GM06990 (cell line): Measurements from ENCODE around the gene SPTBN1.

Experiments
- DNase-seq: peaks from one replicate; pipeline ENCODE4 v3.0.0-alpha.2; 2011; ENCODE audit not compliant: insufficient read length; ENCODE audit errors: extremely low read depth
- H3K27me3 ChIP-seq: replicated peaks from 2 replicates; pipeline ENCODE4 v1.6.0; 2011; ENCODE audit warnings: low read length; ENCODE audit not compliant: control insufficient read depth, insufficient read depth
- H3K36me3 ChIP-seq: 2 replicates; pipeline ENCODE4 v1.5.1; 2011; ENCODE audit warnings: low read length; ENCODE audit not compliant: control insufficient read depth, insufficient read depth
- H3K4me3 ChIP-seq: replicated peaks from 2 replicates; pipeline ENCODE4 v1.5.1; 2011; ENCODE audit warnings: low read depth, mild to moderate bottlenecking, control low read depth, low read length
- TF ChIP-seq, protein P1 (sequence below): IDR thresholded peaks from 2 replicates; pipeline ENCODE4 v1.5.1; 2011; ENCODE audit warnings: low read length, control low read depth, mild to moderate bottlenecking, inconsistent platforms; ENCODE audit not compliant: insufficient read depth, poor library complexity, severe bottlenecking

SPTBN1 gene

DNA sequence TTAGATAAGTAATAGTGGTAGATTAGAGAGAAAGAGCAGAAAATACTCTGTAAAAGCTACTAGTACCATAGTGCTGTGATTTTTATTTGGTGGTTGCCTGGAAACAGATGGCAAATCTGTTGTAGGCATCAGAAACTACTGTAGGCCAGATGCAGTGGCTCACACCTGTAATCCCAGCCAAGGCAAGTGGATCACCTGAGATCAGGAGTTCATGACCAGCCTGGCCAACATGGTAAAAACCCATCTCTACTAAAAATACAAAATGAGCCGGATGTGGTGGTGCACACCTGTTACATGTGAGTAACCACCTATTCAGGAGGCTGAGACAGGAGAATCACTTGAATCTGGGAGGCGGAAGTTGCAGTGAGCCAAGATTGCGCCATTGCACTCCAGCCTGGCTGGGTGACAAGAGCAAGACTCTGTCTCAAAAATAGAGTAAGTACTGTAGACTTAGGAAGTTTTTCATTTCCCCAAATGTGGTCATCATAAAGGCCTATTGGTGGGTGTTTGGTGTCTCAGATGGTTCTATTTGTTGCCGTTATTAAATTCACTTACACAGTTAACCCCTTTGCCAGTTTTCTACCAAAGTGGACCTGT lies 79.6 kb downstream of the SPTBN1 start:
- TF ChIP-seq, protein P1, sequence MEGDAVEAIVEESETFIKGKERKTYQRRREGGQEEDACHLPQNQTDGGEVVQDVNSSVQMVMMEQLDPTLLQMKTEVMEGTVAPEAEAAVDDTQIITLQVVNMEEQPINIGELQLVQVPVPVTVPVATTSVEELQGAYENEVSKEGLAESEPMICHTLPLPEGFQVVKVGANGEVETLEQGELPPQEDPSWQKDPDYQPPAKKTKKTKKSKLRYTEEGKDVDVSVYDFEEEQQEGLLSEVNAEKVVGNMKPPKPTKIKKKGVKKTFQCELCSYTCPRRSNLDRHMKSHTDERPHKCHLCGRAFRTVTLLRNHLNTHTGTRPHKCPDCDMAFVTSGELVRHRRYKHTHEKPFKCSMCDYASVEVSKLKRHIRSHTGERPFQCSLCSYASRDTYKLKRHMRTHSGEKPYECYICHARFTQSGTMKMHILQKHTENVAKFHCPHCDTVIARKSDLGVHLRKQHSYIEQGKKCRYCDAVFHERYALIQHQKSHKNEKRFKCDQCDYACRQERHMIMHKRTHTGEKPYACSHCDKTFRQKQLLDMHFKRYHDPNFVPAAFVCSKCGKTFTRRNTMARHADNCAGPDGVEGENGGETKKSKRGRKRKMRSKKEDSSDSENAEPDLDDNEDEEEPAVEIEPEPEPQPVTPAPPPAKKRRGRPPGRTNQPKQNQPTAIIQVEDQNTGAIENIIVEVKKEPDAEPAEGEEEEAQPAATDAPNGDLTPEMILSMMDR: no peak
- no peak for DNase-seq
- Histone ChIP-seq H3K27me3 (no peaks in the 10 kb centered on the region), H3K4me3 (no peak overlapping the region), H3K36me3 (no peaks in the 10 kb centered on the region)

DNA sequence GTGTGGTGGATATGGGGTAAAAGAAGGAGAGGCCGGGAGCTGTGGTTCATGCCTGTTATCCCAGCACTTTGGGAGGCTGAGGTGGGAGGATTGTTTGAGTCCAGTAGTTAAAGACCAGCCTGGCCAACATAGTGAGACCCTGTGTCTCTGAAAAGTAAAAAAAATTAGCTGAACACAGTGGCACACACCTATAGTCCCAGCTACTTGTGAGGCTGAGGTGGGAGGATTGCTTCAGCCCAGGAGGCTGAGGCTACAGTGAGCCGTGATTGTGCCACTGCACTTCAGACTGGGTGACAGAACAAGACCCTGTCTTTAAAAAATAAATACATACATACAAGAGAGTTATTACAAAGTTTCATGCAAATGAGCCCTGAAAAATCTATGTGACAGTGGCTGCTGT lies 80.6 kb downstream of the SPTBN1 start:
- DNase-seq: no peak
- Histone ChIP-seq H3K36me3 (no peaks in the 10 kb centered on the region), H3K4me3 (no peak overlapping the region), H3K27me3 (no peaks in the 10 kb centered on the region)
- TF ChIP-seq, protein P1: no peak

DNA sequence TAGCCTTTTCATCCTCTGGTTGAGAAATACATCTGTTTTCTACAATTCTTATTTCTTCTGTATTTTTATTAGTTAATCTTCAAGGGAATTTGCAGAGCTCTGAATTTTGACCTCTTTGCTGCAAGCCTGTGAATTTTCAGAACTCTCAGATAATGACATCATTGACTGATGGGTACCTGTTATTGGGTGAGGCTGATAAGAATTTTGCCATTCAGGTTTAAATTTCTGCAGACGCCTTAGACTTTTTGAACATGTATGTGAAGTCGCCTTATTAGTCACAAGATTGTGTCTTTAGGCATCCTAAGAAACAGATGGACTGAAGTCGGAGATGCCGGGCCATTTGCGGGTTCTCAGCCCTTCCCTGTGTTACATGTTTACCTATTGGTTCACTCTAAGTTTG lies 82.4 kb downstream of the SPTBN1 start:
- Histone ChIP-seq H3K36me3 (no peaks in the 10 kb centered on the region), H3K4me3 (no peak overlapping the region), H3K27me3 (no peaks in the 10 kb centered on the region)
- DNase-seq: no peak
- TF ChIP-seq, protein P1: no peak

DNA sequence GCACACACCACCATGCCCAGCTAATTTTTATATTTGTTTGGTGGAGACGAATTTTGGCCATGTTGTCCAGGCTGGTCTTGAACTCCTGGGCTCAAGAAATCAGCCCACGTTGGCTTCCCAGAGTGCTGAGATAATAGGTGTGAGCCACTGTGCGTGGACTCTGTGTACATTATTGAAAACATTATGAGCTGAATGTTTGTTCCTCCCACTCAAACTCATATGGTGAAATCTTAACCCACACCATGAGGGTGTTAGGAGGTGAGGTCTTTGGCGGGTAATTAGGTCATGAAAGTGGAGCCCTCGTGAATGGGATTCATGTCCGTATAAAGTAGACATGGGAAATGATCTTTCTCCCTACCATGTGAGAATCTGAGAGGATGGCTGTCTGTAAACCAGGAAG lies 83.6 kb downstream of the SPTBN1 start:
- TF ChIP-seq, protein P1: no peak
- Histone ChIP-seq H3K27me3 (no peaks in the 10 kb centered on the region), H3K36me3 (no peaks in the 10 kb centered on the region)

DNA sequence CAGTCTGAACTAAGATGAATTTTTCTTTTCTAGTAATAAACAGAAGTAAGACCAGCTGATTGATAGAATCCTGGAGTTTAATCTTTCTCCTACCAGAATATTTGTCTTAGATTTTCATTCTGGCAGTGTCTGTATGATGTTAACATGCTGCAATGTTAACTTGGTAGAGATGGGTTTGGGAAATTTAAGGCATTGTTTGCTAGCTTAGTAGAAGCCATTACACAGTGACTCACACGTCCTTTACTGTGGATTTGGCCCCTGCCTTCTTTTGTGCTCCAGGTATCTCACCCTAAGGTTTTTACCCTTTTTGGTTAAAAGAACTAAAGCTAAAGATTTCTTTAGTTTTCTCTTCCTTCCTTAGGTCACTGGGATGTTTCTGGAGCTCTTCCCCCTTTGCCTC lies 84.1 kb downstream of the SPTBN1 start:
- no peak for DNase-seq
- no peak overlapping the region for H3K4me3 ChIP-seq
- no peaks in the 10 kb centered on the region for H3K27me3 ChIP-seq
- H3K36me3 ChIP-seq: no peaks in the 10 kb centered on the region
- TF ChIP-seq, protein P1: no peak

More for the DNA sequence above, 83.6 kb downstream of the SPTBN1 start:
- DNase-seq: no peak
- H3K4me3 ChIP-seq: no peak overlapping the region

DNA sequence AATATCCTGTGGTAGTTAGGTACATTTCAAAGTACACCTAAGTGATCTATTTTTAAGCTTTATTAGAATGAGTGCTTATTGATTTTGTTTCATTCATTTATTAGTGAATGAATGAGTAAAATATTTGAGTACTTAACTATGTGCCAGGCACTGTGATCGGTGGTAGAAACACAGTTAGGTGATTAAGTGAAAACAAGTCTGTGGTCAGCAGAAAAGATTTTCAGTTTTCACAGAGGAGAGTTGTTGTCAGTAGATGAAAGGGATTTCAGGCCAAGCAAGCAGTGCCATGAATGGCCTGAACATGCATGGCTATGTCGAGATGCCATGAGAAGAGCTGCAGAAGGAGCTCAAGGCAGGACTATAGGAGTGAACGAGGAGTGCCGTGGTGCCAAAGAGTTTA lies 85.9 kb downstream of the SPTBN1 start:
- no peaks in the 10 kb centered on the region for H3K27me3 ChIP-seq
- no peak for DNase-seq
- no peak overlapping the region for H3K4me3 ChIP-seq
- H3K36me3 ChIP-seq: no peaks in the 10 kb centered on the region
- TF ChIP-seq, protein P1: no peak
